IMR-90 (cell line): ENCODE measurements around the gene MYO3B. TPM values are rescaled to one million over a fixed set of nuclear protein-coding genes. Genes with fewer than 3 reads are reported as not detected.

ENCODE experiments used
- ATAC-seq: fragments of 200-7000 bp; cut with Tn5 transposase; 2 replicates; pipeline ENCODE4 v1.9.1; 2020; ENCODE audit warnings: low read depth, mild to moderate bottlenecking, moderate library complexity
- BruUV-seq: library from RNA; stranded (reverse); fragments of 400-500 nt; replicated peaks from 2 replicates; lab custom pipeline; 2021; lab: Mats Ljungman, UMichigan
- CTCF ChIA-PET: fragments of 300-600 bp; formaldehyde crosslinking; extraction: SDS; loops from one replicate; lab custom pipeline; 2021; ENCODE audit warnings: antibody characterized with exemption; lab: Yijun Ruan, JAX
- POLR2A ChIA-PET: fragments of 300-600 bp; sonication (Branson Sonifier 250); formaldehyde crosslinking; loops from one replicate; lab custom pipeline; 2022; ENCODE audit warnings: antibody characterized with exemption; ENCODE audit not compliant: unreplicated experiment; lab: Charles Lee
- DNase-seq: peaks from one replicate; pipeline ENCODE4 v3.0.0; 2013
- H2AFZ ChIP-seq: replicated peaks from 2 replicates; pipeline ENCODE3; 2013; ENCODE audit warnings: low read length, mild to moderate bottlenecking; ENCODE audit not compliant: poor library complexity
- H2AK5ac ChIP-seq: 2 replicates; pipeline ENCODE4 v1.6.1; 2013; ENCODE audit warnings: low read depth, low read length, inconsistent platforms
- H2AK9ac ChIP-seq: replicated peaks from 2 replicates; pipeline ENCODE3; 2013; ENCODE audit warnings: mild to moderate bottlenecking, low read depth, low read length, moderate library complexity; ENCODE audit not compliant: poor library complexity
- H2BK120ac ChIP-seq: 2 replicates; pipeline ENCODE4 v1.6.1; 2013; ENCODE audit warnings: low read depth, low read length, inconsistent platforms
- H2BK15ac ChIP-seq: 3 replicates; pipeline ENCODE4 v1.6.1; 2013; ENCODE audit warnings: low read depth, low read length, inconsistent platforms
- H2BK20ac ChIP-seq: 2 replicates; pipeline ENCODE4 v1.6.1; 2013; ENCODE audit warnings: low read depth, mild to moderate bottlenecking, inconsistent platforms, low read length, moderate library complexity
- H2BK5ac ChIP-seq: 2 replicates; pipeline ENCODE4 v1.6.1; 2013; ENCODE audit warnings: mild to moderate bottlenecking, low read depth, low read length, inconsistent platforms; ENCODE audit not compliant: poor library complexity, severe bottlenecking
- H3K14ac ChIP-seq: replicated peaks from 2 replicates; pipeline ENCODE4 v1.6.1; 2013; ENCODE audit warnings: low read depth, low read length, inconsistent platforms
- H3K18ac ChIP-seq: 2 replicates; pipeline ENCODE4 v1.6.1; 2013; ENCODE audit warnings: low read depth, low read length, control low read depth
- H3K23ac ChIP-seq: 2 replicates; pipeline ENCODE4 v1.6.1; 2013; ENCODE audit warnings: low read depth, low read length, inconsistent platforms
- H3K27ac ChIP-seq: 2 replicates; pipeline ENCODE4 v1.5.1; 2013; ENCODE audit warnings: mild to moderate bottlenecking, control low read depth, low read length; ENCODE audit not compliant: insufficient read depth
- H3K27me3 ChIP-seq: 2 replicates; pipeline ENCODE4 v1.6.1; 2013; ENCODE audit warnings: low read length; ENCODE audit not compliant: control insufficient read depth, insufficient read depth
- H3K36me3 ChIP-seq: 2 replicates; pipeline ENCODE4 v1.6.1; 2013; ENCODE audit warnings: low read length, mixed read lengths; ENCODE audit not compliant: control insufficient read depth, insufficient read depth
- H3K4ac ChIP-seq: 2 replicates; pipeline ENCODE4 v1.6.1; 2013; ENCODE audit warnings: low read depth, low read length, inconsistent platforms
- H3K4me1 ChIP-seq: 2 replicates; pipeline ENCODE4 v1.6.1; 2013; ENCODE audit warnings: low read length, mixed read lengths; ENCODE audit not compliant: control insufficient read depth, insufficient read depth
- H3K4me2 ChIP-seq: 2 replicates; pipeline ENCODE4 v1.6.1; 2013; ENCODE audit warnings: low read depth, mild to moderate bottlenecking, control low read depth, low read length, moderate library complexity
- H3K4me3 ChIP-seq: 2 replicates; pipeline ENCODE4 v1.5.1; 2013; ENCODE audit warnings: low read depth, mild to moderate bottlenecking, control low read depth, low read length, moderate library complexity; ENCODE audit not compliant: insufficient read depth
- H3K56ac ChIP-seq: 2 replicates; pipeline ENCODE4 v1.6.1; 2013; ENCODE audit warnings: low read length, inconsistent platforms; ENCODE audit not compliant: insufficient read depth; ENCODE audit errors: extremely low read depth
- H3K79me1 ChIP-seq, 2 experiments: 2 replicates each; pipeline ENCODE4 v1.6.1; 2013; ENCODE audit warnings: low read length in 2 of 2, inconsistent platforms in 1 of 2, low read depth in 1 of 2
- H3K9ac ChIP-seq: 2 replicates; pipeline ENCODE4 v1.6.1; 2013; ENCODE audit warnings: low read depth, low read length, control low read depth
- H3K9me1 ChIP-seq: 2 replicates; pipeline ENCODE4 v1.6.1; 2013; ENCODE audit warnings: low read length, inconsistent platforms; ENCODE audit not compliant: insufficient read depth
- H3K9me3 ChIP-seq: 2 replicates; pipeline ENCODE4 v1.6.1; 2013; ENCODE audit warnings: low read length; ENCODE audit not compliant: control insufficient read depth, insufficient read depth
- H4K20me1 ChIP-seq: 2 replicates; pipeline ENCODE4 v1.6.1; 2013; ENCODE audit warnings: low read length, inconsistent platforms; ENCODE audit not compliant: insufficient read depth
- H4K5ac ChIP-seq: 2 replicates; pipeline ENCODE4 v1.6.1; 2013; ENCODE audit warnings: mild to moderate bottlenecking, low read depth, low read length, control low read depth
- H4K8ac ChIP-seq, 2 experiments: 2 replicates each; pipeline ENCODE4 v1.6.1; 2013; ENCODE audit warnings: low read depth in 2 of 2, low read length in 2 of 2, control low read depth in 1 of 2, inconsistent platforms in 1 of 2
- H4K91ac ChIP-seq: 2 replicates; pipeline ENCODE4 v1.6.1; 2013; ENCODE audit warnings: low read depth, low read length, inconsistent platforms; ENCODE audit not compliant: insufficient read depth
- CHD1 ChIP-seq: IDR thresholded peaks from 2 replicates; pipeline ENCODE4 v1.6.1; 2012; ENCODE audit warnings: low read depth, low read length, improper control_type of control experiment
- FOS ChIP-seq: fragments of 150-350 bp; IDR thresholded peaks from 2 replicates; pipeline ENCODE4 v1.6.1; 2016; ENCODE audit warnings: low read depth, low read length
- MAFK ChIP-seq: IDR thresholded peaks from 2 replicates; pipeline ENCODE4 v1.6.1; 2012; ENCODE audit warnings: low read depth, low read length, improper control_type of control experiment
- MXI1 ChIP-seq: IDR thresholded peaks from 2 replicates; pipeline ENCODE4 v1.6.1; 2012; ENCODE audit warnings: low read depth, mild to moderate bottlenecking, low read length, moderate library complexity, borderline replicate concordance
- NFE2L2 ChIP-seq: fragments of 150-350 bp; IDR thresholded peaks from 2 replicates; pipeline ENCODE4 v1.6.1; 2016; ENCODE audit warnings: low read depth, mild to moderate bottlenecking, low read length
- RAD21 ChIP-seq: IDR thresholded peaks from 2 replicates; pipeline ENCODE4 v1.6.1; 2012; ENCODE audit warnings: low read length, improper control_type of control experiment
- RCOR1 ChIP-seq: IDR thresholded peaks from 2 replicates; pipeline ENCODE4 v1.6.1; 2012; ENCODE audit warnings: mild to moderate bottlenecking, low read length, improper control_type of control experiment; ENCODE audit not compliant: insufficient replicate concordance
- USF2 ChIP-seq: fragments of 150-350 bp; IDR thresholded peaks from 2 replicates; pipeline ENCODE4 v1.6.1; 2017; ENCODE audit warnings: mild to moderate bottlenecking, antibody characterized with exemption, low read length, low read depth
- WGBS, 2 experiments: methylation state at CpG; one replicate each; pipeline versions ENCODE4 v1.1.5 to v1.1.7; 2013; ENCODE audit warnings: missing lambda C conversion rate in 2 of 2; ENCODE audit not compliant: insufficient read length in 1 of 2; ENCODE audit errors: extremely low coverage in 2 of 2; 5-methylcytosine and 5-hydroxymethylcytosine counted together
- dilution Hi-C: fragments of 300-500 bp; cut with HindIII; formaldehyde crosslinking; loops from one replicate; pipeline ENCODE4 v1.14.3; 2018; ENCODE audit warnings: low sequenced_read_pairs; ENCODE audit not compliant: unreplicated experiment
- in situ Hi-C: fragments of 300-500 bp; cut with MboI; formaldehyde crosslinking; loops from 3 replicates; pipeline ENCODE4 v1.14.3; 2019; ENCODE audit warnings: low sequenced_read_pairs, inconsistent platforms, mixed read lengths
- intact Hi-C: fragments of 100-400 bp; cut with micrococcal nuclease; formaldehyde crosslinking; loops from 2 replicates; pipeline ENCODE4 v1.10.0; 2022
- polyA plus RNA-seq, 3 experiments: library from polyadenylated mRNA; depleted of rRNA; stranded (reverse); fragments of >200 nt; gene quantifications; 2 replicates each; pipeline ENCODE4 v1.2.3, GENCODE V29; 2012; ENCODE audit warnings: low replicate concordance in 1 of 3
- total RNA-seq: library from RNA; depleted of rRNA; stranded (reverse); fragments of >200 nt; gene quantifications from 2 replicates; pipeline ENCODE4 v1.2.3, GENCODE V29; 2012

The MYO3B gene
- total and polyA plus RNA-seq, 2 of the 4 experiments (the other 2 are of a cell fraction), result 0.02 TPM; not detected in 1

GRCh38 chr2:170238776-170239175, 60.8 kb downstream of the MYO3B start:
- H4K8ac ChIP-seq, result no peak overlapping the region
- intact Hi-C loops (loop anchor here (5.0 to 10.0 kb wide), 2 partner anchors 124 to 784 kb away; no protein-coding TSS in a partner anchor), in situ Hi-C loops (no loop called here), dilution Hi-C loops (no loop called here)
- no peak overlapping the region for H3K9ac ChIP-seq
- no peaks in the 10 kb centered on the region for H3K9me1 ChIP-seq
- no peak overlapping the region for H2BK15ac ChIP-seq
- POLR2A ChIA-PET, result no interaction called here
- no peak overlapping the region for H3K23ac ChIP-seq
- no peak overlapping the region for H2AK5ac ChIP-seq
- H4K5ac ChIP-seq, result no peak overlapping the region
- no peaks in the 10 kb centered on the region for H3K4me1 ChIP-seq
- DNase-seq, result no peak
- no TSS peak for BruUV-seq
- no peak for ATAC-seq
- H3K9me3 ChIP-seq, result no peaks in the 10 kb centered on the region
- H3K18ac ChIP-seq, result no peak overlapping the region
- no peak overlapping the region for H3K4me3 ChIP-seq
- WGBS, 2 experiments, result 44% methylated on average over 2 of the region's 4 CpGs; no CpG with 5 or more reads in 1 of the 2 experiments
- H3K27me3 ChIP-seq, result peaks cover 18% of the 10 kb centered on the region
- H4K20me1 ChIP-seq, result no peaks in the 10 kb centered on the region
- no peak overlapping the region for H2BK120ac ChIP-seq
- no peak overlapping the region for H4K91ac ChIP-seq
- H3K56ac ChIP-seq, result no peak overlapping the region
- H2BK20ac ChIP-seq, result no peak overlapping the region
- TF ChIP-seq NFE2L2 (no peak), USF2 (no peak), CHD1 (no peak), MAFK (no peak), FOS (no peak), RAD21 (no peak), MXI1 (no peak), RCOR1 (no peak)
- CTCF ChIA-PET, result no interaction called here
- no peaks in the 10 kb centered on the region for H3K79me1 ChIP-seq
- H3K4me2 ChIP-seq, result no peak overlapping the region
- no peaks in the 10 kb centered on the region for H3K36me3 ChIP-seq
- H2AK9ac ChIP-seq, result no peak overlapping the region
- no peak overlapping the region for H3K4ac ChIP-seq
- H3K27ac ChIP-seq, result no peak overlapping the region
- H2AFZ ChIP-seq, result no peak overlapping the region
- no peak overlapping the region for H2BK5ac ChIP-seq
- no peak overlapping the region for H3K14ac ChIP-seq
